IMR-90 (cell line): ENCODE measurements around the gene TADA2A. TPM values are rescaled to one million over a fixed set of nuclear protein-coding genes. Genes with fewer than 3 reads are reported as not detected.

ENCODE experiments used
- ATAC-seq: fragments of 200-7000 bp; cut with Tn5 transposase; 2 replicates; pipeline ENCODE4 v1.9.1; 2020; ENCODE audit warnings: low read depth, mild to moderate bottlenecking, moderate library complexity
- BruUV-seq: library from RNA; stranded (reverse); fragments of 400-500 nt; replicated peaks from 2 replicates; lab custom pipeline; 2021; lab: Mats Ljungman, UMichigan
- CTCF ChIA-PET: fragments of 300-600 bp; formaldehyde crosslinking; extraction: SDS; loops from one replicate; lab custom pipeline; 2021; ENCODE audit warnings: antibody characterized with exemption; lab: Yijun Ruan, JAX
- POLR2A ChIA-PET: fragments of 300-600 bp; sonication (Branson Sonifier 250); formaldehyde crosslinking; loops from one replicate; lab custom pipeline; 2022; ENCODE audit warnings: antibody characterized with exemption; ENCODE audit not compliant: unreplicated experiment; lab: Charles Lee
- DNase-seq: peaks from one replicate; pipeline ENCODE4 v3.0.0; 2013
- H2AFZ ChIP-seq: replicated peaks from 2 replicates; pipeline ENCODE3; 2013; ENCODE audit warnings: low read length, mild to moderate bottlenecking; ENCODE audit not compliant: poor library complexity
- H2AK5ac ChIP-seq: 2 replicates; pipeline ENCODE4 v1.6.1; 2013; ENCODE audit warnings: low read depth, low read length, inconsistent platforms
- H2AK9ac ChIP-seq: replicated peaks from 2 replicates; pipeline ENCODE3; 2013; ENCODE audit warnings: mild to moderate bottlenecking, low read depth, low read length, moderate library complexity; ENCODE audit not compliant: poor library complexity
- H2BK120ac ChIP-seq: 2 replicates; pipeline ENCODE4 v1.6.1; 2013; ENCODE audit warnings: low read depth, low read length, inconsistent platforms
- H2BK15ac ChIP-seq: 3 replicates; pipeline ENCODE4 v1.6.1; 2013; ENCODE audit warnings: low read depth, low read length, inconsistent platforms
- H2BK20ac ChIP-seq: 2 replicates; pipeline ENCODE4 v1.6.1; 2013; ENCODE audit warnings: low read depth, mild to moderate bottlenecking, inconsistent platforms, low read length, moderate library complexity
- H2BK5ac ChIP-seq: 2 replicates; pipeline ENCODE4 v1.6.1; 2013; ENCODE audit warnings: mild to moderate bottlenecking, low read depth, low read length, inconsistent platforms; ENCODE audit not compliant: poor library complexity, severe bottlenecking
- H3K14ac ChIP-seq: replicated peaks from 2 replicates; pipeline ENCODE4 v1.6.1; 2013; ENCODE audit warnings: low read depth, low read length, inconsistent platforms
- H3K18ac ChIP-seq: 2 replicates; pipeline ENCODE4 v1.6.1; 2013; ENCODE audit warnings: low read depth, low read length, control low read depth
- H3K23ac ChIP-seq: 2 replicates; pipeline ENCODE4 v1.6.1; 2013; ENCODE audit warnings: low read depth, low read length, inconsistent platforms
- H3K27ac ChIP-seq: 2 replicates; pipeline ENCODE4 v1.5.1; 2013; ENCODE audit warnings: mild to moderate bottlenecking, control low read depth, low read length; ENCODE audit not compliant: insufficient read depth
- H3K27me3 ChIP-seq: 2 replicates; pipeline ENCODE4 v1.6.1; 2013; ENCODE audit warnings: low read length; ENCODE audit not compliant: control insufficient read depth, insufficient read depth
- H3K36me3 ChIP-seq: 2 replicates; pipeline ENCODE4 v1.6.1; 2013; ENCODE audit warnings: low read length, mixed read lengths; ENCODE audit not compliant: control insufficient read depth, insufficient read depth
- H3K4ac ChIP-seq: 2 replicates; pipeline ENCODE4 v1.6.1; 2013; ENCODE audit warnings: low read depth, low read length, inconsistent platforms
- H3K4me1 ChIP-seq: 2 replicates; pipeline ENCODE4 v1.6.1; 2013; ENCODE audit warnings: low read length, mixed read lengths; ENCODE audit not compliant: control insufficient read depth, insufficient read depth
- H3K4me2 ChIP-seq: 2 replicates; pipeline ENCODE4 v1.6.1; 2013; ENCODE audit warnings: low read depth, mild to moderate bottlenecking, control low read depth, low read length, moderate library complexity
- H3K4me3 ChIP-seq: 2 replicates; pipeline ENCODE4 v1.5.1; 2013; ENCODE audit warnings: low read depth, mild to moderate bottlenecking, control low read depth, low read length, moderate library complexity; ENCODE audit not compliant: insufficient read depth
- H3K56ac ChIP-seq: 2 replicates; pipeline ENCODE4 v1.6.1; 2013; ENCODE audit warnings: low read length, inconsistent platforms; ENCODE audit not compliant: insufficient read depth; ENCODE audit errors: extremely low read depth
- H3K79me1 ChIP-seq, 2 experiments: 2 replicates each; pipeline ENCODE4 v1.6.1; 2013; ENCODE audit warnings: low read length in 2 of 2, inconsistent platforms in 1 of 2, low read depth in 1 of 2
- H3K9ac ChIP-seq: 2 replicates; pipeline ENCODE4 v1.6.1; 2013; ENCODE audit warnings: low read depth, low read length, control low read depth
- H3K9me1 ChIP-seq: 2 replicates; pipeline ENCODE4 v1.6.1; 2013; ENCODE audit warnings: low read length, inconsistent platforms; ENCODE audit not compliant: insufficient read depth
- H3K9me3 ChIP-seq: 2 replicates; pipeline ENCODE4 v1.6.1; 2013; ENCODE audit warnings: low read length; ENCODE audit not compliant: control insufficient read depth, insufficient read depth
- H4K20me1 ChIP-seq: 2 replicates; pipeline ENCODE4 v1.6.1; 2013; ENCODE audit warnings: low read length, inconsistent platforms; ENCODE audit not compliant: insufficient read depth
- H4K5ac ChIP-seq: 2 replicates; pipeline ENCODE4 v1.6.1; 2013; ENCODE audit warnings: mild to moderate bottlenecking, low read depth, low read length, control low read depth
- H4K8ac ChIP-seq, 2 experiments: 2 replicates each; pipeline ENCODE4 v1.6.1; 2013; ENCODE audit warnings: low read depth in 2 of 2, low read length in 2 of 2, control low read depth in 1 of 2, inconsistent platforms in 1 of 2
- H4K91ac ChIP-seq: 2 replicates; pipeline ENCODE4 v1.6.1; 2013; ENCODE audit warnings: low read depth, low read length, inconsistent platforms; ENCODE audit not compliant: insufficient read depth
- BHLHE40 ChIP-seq: fragments of 150-350 bp; IDR thresholded peaks from 2 replicates; pipeline ENCODE4 v1.6.1; 2016; ENCODE audit warnings: mild to moderate bottlenecking, low read depth, low read length
- CEBPB ChIP-seq: IDR thresholded peaks from 2 replicates; pipeline ENCODE4 v1.6.1; 2012; ENCODE audit warnings: low read depth, low read length, improper control_type of control experiment
- CHD1 ChIP-seq: IDR thresholded peaks from 2 replicates; pipeline ENCODE4 v1.6.1; 2012; ENCODE audit warnings: low read depth, low read length, improper control_type of control experiment
- CTCF ChIP-seq: conservative IDR thresholded peaks from 2 replicates; pipeline ENCODE4 v1.5.1; 2012; ENCODE audit warnings: mild to moderate bottlenecking, low read depth, low read length, improper control_type of control experiment
- FOS ChIP-seq: fragments of 150-350 bp; IDR thresholded peaks from 2 replicates; pipeline ENCODE4 v1.6.1; 2016; ENCODE audit warnings: low read depth, low read length
- MAFK ChIP-seq: IDR thresholded peaks from 2 replicates; pipeline ENCODE4 v1.6.1; 2012; ENCODE audit warnings: low read depth, low read length, improper control_type of control experiment
- MAZ ChIP-seq: IDR thresholded peaks from 2 replicates; pipeline ENCODE4 v1.6.1; 2012; ENCODE audit warnings: low read depth, mild to moderate bottlenecking, low read length, improper control_type of control experiment, moderate library complexity, borderline replicate concordance
- NFE2L2 ChIP-seq: fragments of 150-350 bp; IDR thresholded peaks from 2 replicates; pipeline ENCODE4 v1.6.1; 2016; ENCODE audit warnings: low read depth, mild to moderate bottlenecking, low read length
- POLR2A ChIP-seq: IDR thresholded peaks from 2 replicates; pipeline ENCODE4 v1.6.1; 2012; ENCODE audit warnings: mild to moderate bottlenecking, low read depth, low read length
- RAD21 ChIP-seq: IDR thresholded peaks from 2 replicates; pipeline ENCODE4 v1.6.1; 2012; ENCODE audit warnings: low read length, improper control_type of control experiment
- RCOR1 ChIP-seq: IDR thresholded peaks from 2 replicates; pipeline ENCODE4 v1.6.1; 2012; ENCODE audit warnings: mild to moderate bottlenecking, low read length, improper control_type of control experiment; ENCODE audit not compliant: insufficient replicate concordance
- RFX5 ChIP-seq: IDR thresholded peaks from 2 replicates; pipeline ENCODE4 v1.8.0; 2012; ENCODE audit warnings: low read depth, mild to moderate bottlenecking, low read length, moderate library complexity
- SMC3 ChIP-seq: fragments of 150-350 bp; IDR thresholded peaks from 2 replicates; pipeline ENCODE4 v1.6.1; 2016; ENCODE audit warnings: low read depth, mild to moderate bottlenecking, antibody characterized with exemption, low read length, moderate library complexity
- USF2 ChIP-seq: fragments of 150-350 bp; IDR thresholded peaks from 2 replicates; pipeline ENCODE4 v1.6.1; 2017; ENCODE audit warnings: mild to moderate bottlenecking, antibody characterized with exemption, low read length, low read depth
- WGBS, 2 experiments: methylation state at CpG; one replicate each; pipeline versions ENCODE4 v1.1.5 to v1.1.7; 2013; ENCODE audit warnings: missing lambda C conversion rate in 2 of 2; ENCODE audit not compliant: insufficient read length in 1 of 2; ENCODE audit errors: extremely low coverage in 2 of 2; 5-methylcytosine and 5-hydroxymethylcytosine counted together
- dilution Hi-C: fragments of 300-500 bp; cut with HindIII; formaldehyde crosslinking; loops from one replicate; pipeline ENCODE4 v1.14.3; 2018; ENCODE audit warnings: low sequenced_read_pairs; ENCODE audit not compliant: unreplicated experiment
- in situ Hi-C: fragments of 300-500 bp; cut with MboI; formaldehyde crosslinking; loops from 3 replicates; pipeline ENCODE4 v1.14.3; 2019; ENCODE audit warnings: low sequenced_read_pairs, inconsistent platforms, mixed read lengths
- intact Hi-C: fragments of 100-400 bp; cut with micrococcal nuclease; formaldehyde crosslinking; loops from 2 replicates; pipeline ENCODE4 v1.10.0; 2022
- polyA plus RNA-seq, 3 experiments: library from polyadenylated mRNA; depleted of rRNA; stranded (reverse); fragments of >200 nt; gene quantifications; 2 replicates each; pipeline ENCODE4 v1.2.3, GENCODE V29; 2012; ENCODE audit warnings: low replicate concordance in 1 of 3
- total RNA-seq: library from RNA; depleted of rRNA; stranded (reverse); fragments of >200 nt; gene quantifications from 2 replicates; pipeline ENCODE4 v1.2.3, GENCODE V29; 2012

The TADA2A gene
- total and polyA plus RNA-seq, 2 of the 4 experiments (the other 2 are of a cell fraction) = 13.1 to 19.7 TPM

GRCh38 chr17:37465069-37465616 lies 58.5 kb downstream of the TADA2A start:
- Histone ChIP-seq H2AK9ac (no peak overlapping the region), H3K79me1 (peaks cover 3 to 5% of the 10 kb centered on the region in 2 experiments; a peak in 2 of 4 replicates), H3K9ac (no peak overlapping the region), H3K4me3 (no peak overlapping the region), H2BK120ac (no peak overlapping the region), H2AFZ (no peak overlapping the region), H3K4me2 (no peak overlapping the region), H2AK5ac (no peak overlapping the region), H2BK20ac (no peak overlapping the region), H2BK15ac (no peak overlapping the region), H3K27me3 (no peaks in the 10 kb centered on the region), H3K4me1 (no peaks in the 10 kb centered on the region), H3K9me3 (no peaks in the 10 kb centered on the region), H3K27ac (no peak overlapping the region), H4K20me1 (no peaks in the 10 kb centered on the region), H3K18ac (no peak overlapping the region), H4K8ac (no peak overlapping the region), H3K36me3 (peaks cover 14% of the 10 kb centered on the region), H4K91ac (no peak overlapping the region), H3K9me1 (peaks cover 5% of the 10 kb centered on the region; the same call in 1 of the 2 replicates), H3K4ac (no peak overlapping the region), H3K23ac (no peak overlapping the region), H3K14ac (no peak overlapping the region), H4K5ac (no peak overlapping the region), H2BK5ac (no peak overlapping the region), H3K56ac (no peak overlapping the region)
- TF ChIP-seq FOS (no peak), RCOR1 (no peak), CHD1 (no peak), CEBPB (no peak), BHLHE40 (no peak), MAFK (no peak), NFE2L2 (no peak), CTCF (no peak), MAZ (no peak), USF2 (no peak), SMC3 (no peak), RAD21 (no peak), POLR2A (no peak), RFX5 (no peak)
- ChIA-PET CTCF (interaction anchor here (0.6 kb wide), 1 partner anchor 14 kb away, joined by 3 read pairs; no protein-coding TSS in a partner anchor), POLR2A (no interaction called here)
- peak; percentile 29; the same call in 1 of the 2 replicates for ATAC-seq
- no CpG with 5 or more reads among the region's 7 CpGs for WGBS, 2 experiments
- dilution Hi-C loops = no loop called here
- peak; percentile 72 for DNase-seq
- in situ Hi-C loops = no loop called here
- BruUV-seq = no TSS peak
- intact Hi-C loops = no loop called here
